GM18858 (cell line): Measurements from ENCODE around the gene UROC1.

Source experiments
- ATAC-seq: cut with Tn5 transposase; IDR thresholded peaks from one replicate; pipeline ENCODE4 v1.9.1; 2021; ENCODE audit not compliant: unreplicated experiment

UROC1 gene

GRCh38 chr3:126446301-126446700, 71.3 kb downstream of the UROC1 start:
- no peak for ATAC-seq

- ATAC-seq = no peak
Observed at GRCh38 chr3:126445506-126445905, 72.1 kb downstream of the UROC1 start.

- ATAC-seq = no peak
Observed at GRCh38 chr3:126442856-126443242, 74.7 kb downstream of the UROC1 start.

- no peak for ATAC-seq
Observed at GRCh38 chr3:126442094-126442855, 75.3 kb downstream of the UROC1 start.

- no peak for ATAC-seq
Observed at GRCh38 chr3:126441256-126441880, 76.2 kb downstream of the UROC1 start.

- no peak for ATAC-seq
Observed at GRCh38 chr3:126440709-126440995, 76.9 kb downstream of the UROC1 start.

GRCh38 chr3:126439968-126440708, 77.4 kb downstream of the UROC1 start:
- ATAC-seq = no peak

GRCh38 chr3:126439346-126439967, 78.1 kb downstream of the UROC1 start:
- ATAC-seq = no peak

- ATAC-seq = no peak
Observed at GRCh38 chr3:126438746-126439145, 78.8 kb downstream of the UROC1 start.

- no peak for ATAC-seq
Observed at GRCh38 chr3:126438186-126438585, 79.4 kb downstream of the UROC1 start.

GRCh38 chr3:126436826-126437717, 80.5 kb downstream of the UROC1 start:
- ATAC-seq = no peak

- ATAC-seq = no peak
Observed at GRCh38 chr3:126435456-126436315, 81.9 kb downstream of the UROC1 start.

- ATAC-seq = no peak
Observed at GRCh38 chr3:126434931-126435411, 82.6 kb downstream of the UROC1 start.

- no peak for ATAC-seq
Observed at GRCh38 chr3:126434264-126434590, 83.3 kb downstream of the UROC1 start.

GRCh38 chr3:126433496-126434263, 83.9 kb downstream of the UROC1 start:
- ATAC-seq = no peak

- no peak for ATAC-seq
Observed at GRCh38 chr3:126433105-126433430, 84.5 kb downstream of the UROC1 start.

- no peak for ATAC-seq
Observed at GRCh38 chr3:126432361-126433104, 85.0 kb downstream of the UROC1 start.
